WTC11 (cell line): ENCODE results near the gene TRAPPC3. TPM values are rescaled to one million over a fixed set of nuclear protein-coding genes. Genes with fewer than 3 reads are reported as not detected.

Experiments used
- ATAC-seq: fragments of 200-7000 bp; cut with Tn5 transposase; 2 replicates; pipeline ENCODE4 v1.10.0; 2021; ENCODE audit warnings: mild to moderate bottlenecking, moderate library complexity
- CTCF ChIA-PET: fragments of 300-600 bp; sonication (Branson Sonifier 250); formaldehyde crosslinking; loops from one replicate; lab custom pipeline; 2021; ENCODE audit warnings: antibody characterized with exemption; lab: Charles Lee
- POLR2A ChIA-PET: fragments of 350-600 bp; sonication (Branson Sonifier 250); formaldehyde crosslinking; loops from one replicate; lab custom pipeline; 2021; ENCODE audit warnings: antibody characterized with exemption; lab: Charles Lee
- DNase-seq: peaks from one replicate; pipeline ENCODE4 v3.0.0; 2021; ENCODE audit warnings: low spot score
- H3K27ac Mint-ChIP-seq: 2 replicates; pipeline ENCODE4 v1.8.0; 2021; ENCODE audit warnings: mixed read lengths
- H3K27me3 Mint-ChIP-seq: 2 replicates; pipeline ENCODE4 v1.8.0; 2021; ENCODE audit warnings: low read depth, mild to moderate bottlenecking, moderate library complexity, mixed read lengths
- H3K36me3 Mint-ChIP-seq: 2 replicates; pipeline ENCODE4 v1.8.0; 2021; ENCODE audit warnings: mixed read lengths
- H3K4me1 Mint-ChIP-seq: 2 replicates; pipeline ENCODE4 v1.8.0; 2022; ENCODE audit warnings: mixed read lengths
- H3K4me3 Mint-ChIP-seq: 2 replicates; pipeline ENCODE4 v1.8.0; 2021; ENCODE audit warnings: mild to moderate bottlenecking, moderate library complexity, mixed read lengths
- H3K9me3 Mint-ChIP-seq: 2 replicates; pipeline ENCODE4 v1.8.0; 2021; ENCODE audit warnings: mixed read lengths
- ELF4 ChIP-seq: sonication (generic); formaldehyde crosslinking; IDR thresholded peaks from 2 replicates; pipeline ENCODE4 v1.8.1; 2022; ENCODE audit warnings: low read depth, mild to moderate bottlenecking, moderate library complexity, missing genetic modification reagents
- EMX1 ChIP-seq: fragments of 250-450 bp; sonication (Bioruptor Pico); IDR thresholded peaks from 2 replicates; pipeline ENCODE4 v1.8.0; 2021; ENCODE audit warnings: mild to moderate bottlenecking
- IRF2 ChIP-seq: sonication (generic); formaldehyde crosslinking; IDR thresholded peaks from 2 replicates; pipeline ENCODE4 v1.8.0; 2022; ENCODE audit warnings: low read depth, missing genetic modification reagents, borderline replicate concordance
- MXD4 ChIP-seq: fragments of 250-450 bp; sonication (Bioruptor Pico); IDR thresholded peaks from 2 replicates; pipeline ENCODE4 v1.8.0; 2021; ENCODE audit warnings: mild to moderate bottlenecking, moderate library complexity, borderline replicate concordance
- NFE2L1 ChIP-seq: sonication (generic); formaldehyde crosslinking; IDR thresholded peaks from 2 replicates; pipeline ENCODE4 v1.8.1; 2023; ENCODE audit warnings: missing genetic modification reagents
- NFYB ChIP-seq: sonication (generic); formaldehyde crosslinking; conservative IDR thresholded peaks from 2 replicates; pipeline ENCODE4 v1.8.0; 2022; ENCODE audit warnings: low read depth, missing genetic modification reagents
- OVOL2 ChIP-seq: fragments of 250-450 bp; sonication (Bioruptor Pico); IDR thresholded peaks from 2 replicates; pipeline ENCODE4 v1.9.0; 2021; ENCODE audit warnings: mild to moderate bottlenecking, borderline replicate concordance
- SOX15 ChIP-seq: fragments of 250-450 bp; sonication (Bioruptor Pico); IDR thresholded peaks from 2 replicates; pipeline ENCODE4 v1.9.0; 2021; ENCODE audit warnings: mild to moderate bottlenecking
- TP53 ChIP-seq: sonication (generic); formaldehyde crosslinking; IDR thresholded peaks from 2 replicates; pipeline ENCODE4 v1.8.1; 2023; ENCODE audit warnings: mild to moderate bottlenecking, missing genetic modification reagents
- ZNF263 ChIP-seq: sonication (generic); formaldehyde crosslinking; IDR thresholded peaks from 2 replicates; pipeline ENCODE4 v1.8.1; 2022; ENCODE audit warnings: low read depth, mild to moderate bottlenecking, moderate library complexity, missing genetic modification reagents
- ZNF423 ChIP-seq: fragments of 250-450 bp; sonication (Bioruptor Pico); IDR thresholded peaks from 2 replicates; pipeline ENCODE4 v2.1.2; 2022; ENCODE audit warnings: mild to moderate bottlenecking, moderate library complexity
- total RNA-seq: library from RNA; stranded (reverse); gene quantifications from 3 replicates; pipeline ENCODE4 v1.2.3, GENCODE V29; 2021
- TF ChIP-seq, protein P1 (sequence below): fragments of 250-450 bp; sonication (Bioruptor Pico); IDR thresholded peaks from 2 replicates; pipeline ENCODE4 v2.1.2; 2022; ENCODE audit warnings: mild to moderate bottlenecking, moderate library complexity
- TF ChIP-seq, protein P2 (sequence below): sonication (generic); formaldehyde crosslinking; IDR thresholded peaks from 2 replicates; pipeline ENCODE4 v1.8.1; 2023; ENCODE audit warnings: mild to moderate bottlenecking, missing genetic modification reagents, borderline replicate concordance
- TF ChIP-seq, protein P3 (sequence below): fragments of 250-450 bp; sonication (Bioruptor Pico); IDR thresholded peaks from 2 replicates; pipeline ENCODE4 v1.9.0; 2021; ENCODE audit warnings: mild to moderate bottlenecking
- TF ChIP-seq, protein P4 (sequence below): fragments of 250-450 bp; sonication (Bioruptor Pico); IDR thresholded peaks from 2 replicates; pipeline ENCODE4 v1.8.0; 2021; ENCODE audit warnings: mild to moderate bottlenecking
- TF ChIP-seq, protein P5 (sequence below): sonication (generic); formaldehyde crosslinking; IDR thresholded peaks from 2 replicates; pipeline ENCODE4 v1.8.0; 2022; ENCODE audit warnings: mild to moderate bottlenecking, missing genetic modification reagents
- TF ChIP-seq, protein P6 (sequence below): fragments of 250-450 bp; sonication (Bioruptor Pico); IDR thresholded peaks from 2 replicates; pipeline ENCODE4 v1.9.0; 2021; ENCODE audit warnings: mild to moderate bottlenecking
- TF ChIP-seq, protein P7 (sequence below): sonication (generic); formaldehyde crosslinking; IDR thresholded peaks from 2 replicates; pipeline ENCODE4 v1.8.0; 2022; ENCODE audit warnings: mild to moderate bottlenecking, missing genetic modification reagents
- TF ChIP-seq, protein P8 (sequence below): fragments of 200-600 bp; IDR thresholded peaks from 2 replicates; pipeline ENCODE4 v1.8.0; 2022; ENCODE audit warnings: antibody characterized with exemption

Gene TRAPPC3
- total RNA-seq, 1 experiment from 2014 or later = 48.9 TPM

DNA sequence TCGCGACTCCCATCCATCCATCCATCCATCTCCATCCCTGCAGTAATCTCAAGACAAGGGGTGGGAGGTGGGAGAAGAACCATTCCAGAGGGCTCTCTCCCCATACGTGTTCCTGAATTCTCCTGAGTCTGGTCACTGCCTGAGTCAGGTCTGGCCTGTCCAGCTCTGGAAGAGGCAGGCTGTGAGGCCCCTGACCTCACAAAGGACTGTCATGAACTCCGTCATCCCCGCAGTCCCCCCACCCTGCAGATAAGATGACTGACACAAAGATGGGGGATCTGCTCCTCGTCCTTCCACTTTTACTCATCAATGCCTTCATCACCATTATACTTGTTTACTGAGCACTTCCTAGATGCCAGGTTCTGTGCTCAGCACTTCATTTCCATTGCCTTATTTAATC, 5.0 kb upstream of the TRAPPC3 start:
- H3K27ac Mint-ChIP-seq = no peak overlapping the region
- CTCF ChIA-PET = interaction anchor here (1.2 to 2.3 kb wide), 3 partner anchors 23 to 131 kb away, joined by 3 to 22 read pairs (median 4); no protein-coding TSS in a partner anchor
- DNase-seq (no peak), ATAC-seq (no peak)
- H3K36me3 Mint-ChIP-seq = no peaks in the 10 kb centered on the region
- peak overlapping the region; percentile 69 for H3K4me3 Mint-ChIP-seq
- H3K4me1 Mint-ChIP-seq = peaks cover 44% of the 10 kb centered on the region
- POLR2A ChIA-PET = no interaction called here
- H3K9me3 Mint-ChIP-seq = no peaks in the 10 kb centered on the region
- H3K27me3 Mint-ChIP-seq = peaks cover 37% of the 10 kb centered on the region
- TF ChIP-seq NFE2L1 (CRISPR knock-in tag) (no peak), ZNF423 (CRISPR knock-in tag) (no peak), ELF4 (CRISPR knock-in tag) (no peak), OVOL2 (CRISPR knock-in tag) (no peak), TP53 (CRISPR knock-in tag) (no peak), IRF2 (CRISPR knock-in tag) (no peak)
- TF ChIP-seq, protein P1, sequence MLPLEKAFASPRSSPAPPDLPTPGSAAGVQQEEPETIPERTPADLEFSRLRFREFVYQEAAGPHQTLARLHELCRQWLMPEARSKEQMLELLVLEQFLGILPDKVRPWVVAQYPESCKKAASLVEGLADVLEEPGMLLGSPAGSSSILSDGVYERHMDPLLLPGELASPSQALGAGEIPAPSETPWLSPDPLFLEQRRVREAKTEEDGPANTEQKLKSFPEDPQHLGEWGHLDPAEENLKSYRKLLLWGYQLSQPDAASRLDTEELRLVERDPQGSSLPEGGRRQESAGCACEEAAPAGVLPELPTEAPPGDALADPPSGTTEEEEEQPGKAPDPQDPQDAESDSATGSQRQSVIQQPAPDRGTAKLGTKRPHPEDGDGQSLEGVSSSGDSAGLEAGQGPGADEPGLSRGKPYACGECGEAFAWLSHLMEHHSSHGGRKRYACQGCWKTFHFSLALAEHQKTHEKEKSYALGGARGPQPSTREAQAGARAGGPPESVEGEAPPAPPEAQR (CRISPR knock-in tag) = no peak
- TF ChIP-seq, protein P2, sequence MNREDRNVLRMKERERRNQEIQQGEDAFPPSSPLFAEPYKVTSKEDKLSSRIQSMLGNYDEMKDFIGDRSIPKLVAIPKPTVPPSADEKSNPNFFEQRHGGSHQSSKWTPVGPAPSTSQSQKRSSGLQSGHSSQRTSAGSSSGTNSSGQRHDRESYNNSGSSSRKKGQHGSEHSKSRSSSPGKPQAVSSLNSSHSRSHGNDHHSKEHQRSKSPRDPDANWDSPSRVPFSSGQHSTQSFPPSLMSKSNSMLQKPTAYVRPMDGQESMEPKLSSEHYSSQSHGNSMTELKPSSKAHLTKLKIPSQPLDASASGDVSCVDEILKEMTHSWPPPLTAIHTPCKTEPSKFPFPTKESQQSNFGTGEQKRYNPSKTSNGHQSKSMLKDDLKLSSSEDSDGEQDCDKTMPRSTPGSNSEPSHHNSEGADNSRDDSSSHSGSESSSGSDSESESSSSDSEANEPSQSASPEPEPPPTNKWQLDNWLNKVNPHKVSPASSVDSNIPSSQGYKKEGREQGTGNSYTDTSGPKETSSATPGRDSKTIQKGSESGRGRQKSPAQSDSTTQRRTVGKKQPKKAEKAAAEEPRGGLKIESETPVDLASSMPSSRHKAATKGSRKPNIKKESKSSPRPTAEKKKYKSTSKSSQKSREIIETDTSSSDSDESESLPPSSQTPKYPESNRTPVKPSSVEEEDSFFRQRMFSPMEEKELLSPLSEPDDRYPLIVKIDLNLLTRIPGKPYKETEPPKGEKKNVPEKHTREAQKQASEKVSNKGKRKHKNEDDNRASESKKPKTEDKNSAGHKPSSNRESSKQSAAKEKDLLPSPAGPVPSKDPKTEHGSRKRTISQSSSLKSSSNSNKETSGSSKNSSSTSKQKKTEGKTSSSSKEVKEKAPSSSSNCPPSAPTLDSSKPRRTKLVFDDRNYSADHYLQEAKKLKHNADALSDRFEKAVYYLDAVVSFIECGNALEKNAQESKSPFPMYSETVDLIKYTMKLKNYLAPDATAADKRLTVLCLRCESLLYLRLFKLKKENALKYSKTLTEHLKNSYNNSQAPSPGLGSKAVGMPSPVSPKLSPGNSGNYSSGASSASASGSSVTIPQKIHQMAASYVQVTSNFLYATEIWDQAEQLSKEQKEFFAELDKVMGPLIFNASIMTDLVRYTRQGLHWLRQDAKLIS = no peak
- TF ChIP-seq, protein P3, sequence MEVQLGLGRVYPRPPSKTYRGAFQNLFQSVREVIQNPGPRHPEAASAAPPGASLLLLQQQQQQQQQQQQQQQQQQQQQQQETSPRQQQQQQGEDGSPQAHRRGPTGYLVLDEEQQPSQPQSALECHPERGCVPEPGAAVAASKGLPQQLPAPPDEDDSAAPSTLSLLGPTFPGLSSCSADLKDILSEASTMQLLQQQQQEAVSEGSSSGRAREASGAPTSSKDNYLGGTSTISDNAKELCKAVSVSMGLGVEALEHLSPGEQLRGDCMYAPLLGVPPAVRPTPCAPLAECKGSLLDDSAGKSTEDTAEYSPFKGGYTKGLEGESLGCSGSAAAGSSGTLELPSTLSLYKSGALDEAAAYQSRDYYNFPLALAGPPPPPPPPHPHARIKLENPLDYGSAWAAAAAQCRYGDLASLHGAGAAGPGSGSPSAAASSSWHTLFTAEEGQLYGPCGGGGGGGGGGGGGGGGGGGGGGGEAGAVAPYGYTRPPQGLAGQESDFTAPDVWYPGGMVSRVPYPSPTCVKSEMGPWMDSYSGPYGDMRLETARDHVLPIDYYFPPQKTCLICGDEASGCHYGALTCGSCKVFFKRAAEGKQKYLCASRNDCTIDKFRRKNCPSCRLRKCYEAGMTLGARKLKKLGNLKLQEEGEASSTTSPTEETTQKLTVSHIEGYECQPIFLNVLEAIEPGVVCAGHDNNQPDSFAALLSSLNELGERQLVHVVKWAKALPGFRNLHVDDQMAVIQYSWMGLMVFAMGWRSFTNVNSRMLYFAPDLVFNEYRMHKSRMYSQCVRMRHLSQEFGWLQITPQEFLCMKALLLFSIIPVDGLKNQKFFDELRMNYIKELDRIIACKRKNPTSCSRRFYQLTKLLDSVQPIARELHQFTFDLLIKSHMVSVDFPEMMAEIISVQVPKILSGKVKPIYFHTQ (CRISPR knock-in tag) = no peak
- TF ChIP-seq, protein P4, sequence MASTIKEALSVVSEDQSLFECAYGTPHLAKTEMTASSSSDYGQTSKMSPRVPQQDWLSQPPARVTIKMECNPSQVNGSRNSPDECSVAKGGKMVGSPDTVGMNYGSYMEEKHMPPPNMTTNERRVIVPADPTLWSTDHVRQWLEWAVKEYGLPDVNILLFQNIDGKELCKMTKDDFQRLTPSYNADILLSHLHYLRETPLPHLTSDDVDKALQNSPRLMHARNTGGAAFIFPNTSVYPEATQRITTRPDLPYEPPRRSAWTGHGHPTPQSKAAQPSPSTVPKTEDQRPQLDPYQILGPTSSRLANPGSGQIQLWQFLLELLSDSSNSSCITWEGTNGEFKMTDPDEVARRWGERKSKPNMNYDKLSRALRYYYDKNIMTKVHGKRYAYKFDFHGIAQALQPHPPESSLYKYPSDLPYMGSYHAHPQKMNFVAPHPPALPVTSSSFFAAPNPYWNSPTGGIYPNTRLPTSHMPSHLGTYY (CRISPR knock-in tag) = no peak

DNA sequence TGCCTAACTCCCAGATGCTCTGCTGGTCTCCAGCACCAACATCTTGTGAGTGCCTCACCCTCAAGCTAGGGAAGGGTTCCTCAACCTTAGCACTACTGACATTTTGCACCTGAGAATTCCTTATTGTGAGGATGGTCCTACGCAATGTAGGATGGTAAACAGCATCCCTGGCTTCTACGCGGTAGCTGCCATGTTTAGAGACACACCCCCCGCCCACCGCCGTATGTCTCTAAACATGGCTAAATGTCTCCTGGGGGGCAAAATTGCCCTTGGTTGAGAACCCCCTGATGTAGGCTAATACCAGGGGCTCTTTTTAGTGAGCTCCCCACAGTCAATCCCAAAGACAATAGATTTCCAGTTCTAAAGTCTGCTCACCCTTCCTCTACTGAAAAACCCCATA, 4.2 kb upstream of the TRAPPC3 start:
- Mint-ChIP-seq H3K4me1 (peaks cover 45% of the 10 kb centered on the region), H3K9me3 (no peaks in the 10 kb centered on the region), H3K36me3 (no peaks in the 10 kb centered on the region), H3K27ac (no peak overlapping the region), H3K4me3 (no peak overlapping the region), H3K27me3 (peaks cover 37% of the 10 kb centered on the region)
- POLR2A ChIA-PET = no interaction called here
- no peak for DNase-seq
- CTCF ChIA-PET = interaction anchor here (1.4 to 2.3 kb wide), 2 partner anchors 35 to 132 kb away, joined by 3 to 22 read pairs; no protein-coding TSS in a partner anchor
- no peak for ATAC-seq
- TF ChIP-seq TP53 (CRISPR knock-in tag) (no peak), MXD4 (no peak), ZNF263 (no peak), SOX15 (CRISPR knock-in tag) (no peak), EMX1 (CRISPR knock-in tag) (no peak), NFYB (no peak), OVOL2 (CRISPR knock-in tag) (no peak)
- TF ChIP-seq, protein P5, sequence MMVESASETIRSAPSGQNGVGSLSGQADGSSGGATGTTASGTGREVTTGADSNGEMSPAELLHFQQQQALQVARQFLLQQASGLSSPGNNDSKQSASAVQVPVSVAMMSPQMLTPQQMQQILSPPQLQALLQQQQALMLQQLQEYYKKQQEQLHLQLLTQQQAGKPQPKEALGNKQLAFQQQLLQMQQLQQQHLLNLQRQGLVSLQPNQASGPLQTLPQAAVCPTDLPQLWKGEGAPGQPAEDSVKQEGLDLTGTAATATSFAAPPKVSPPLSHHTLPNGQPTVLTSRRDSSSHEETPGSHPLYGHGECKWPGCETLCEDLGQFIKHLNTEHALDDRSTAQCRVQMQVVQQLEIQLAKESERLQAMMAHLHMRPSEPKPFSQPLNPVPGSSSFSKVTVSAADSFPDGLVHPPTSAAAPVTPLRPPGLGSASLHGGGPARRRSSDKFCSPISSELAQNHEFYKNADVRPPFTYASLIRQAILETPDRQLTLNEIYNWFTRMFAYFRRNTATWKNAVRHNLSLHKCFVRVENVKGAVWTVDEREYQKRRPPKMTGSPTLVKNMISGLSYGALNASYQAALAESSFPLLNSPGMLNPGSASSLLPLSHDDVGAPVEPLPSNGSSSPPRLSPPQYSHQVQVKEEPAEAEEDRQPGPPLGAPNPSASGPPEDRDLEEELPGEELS (CRISPR knock-in tag) = no peak
- TF ChIP-seq, protein P6, sequence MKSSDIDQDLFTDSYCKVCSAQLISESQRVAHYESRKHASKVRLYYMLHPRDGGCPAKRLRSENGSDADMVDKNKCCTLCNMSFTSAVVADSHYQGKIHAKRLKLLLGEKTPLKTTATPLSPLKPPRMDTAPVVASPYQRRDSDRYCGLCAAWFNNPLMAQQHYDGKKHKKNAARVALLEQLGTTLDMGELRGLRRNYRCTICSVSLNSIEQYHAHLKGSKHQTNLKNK (CRISPR knock-in tag) = no peak
- TF ChIP-seq, protein P7, sequence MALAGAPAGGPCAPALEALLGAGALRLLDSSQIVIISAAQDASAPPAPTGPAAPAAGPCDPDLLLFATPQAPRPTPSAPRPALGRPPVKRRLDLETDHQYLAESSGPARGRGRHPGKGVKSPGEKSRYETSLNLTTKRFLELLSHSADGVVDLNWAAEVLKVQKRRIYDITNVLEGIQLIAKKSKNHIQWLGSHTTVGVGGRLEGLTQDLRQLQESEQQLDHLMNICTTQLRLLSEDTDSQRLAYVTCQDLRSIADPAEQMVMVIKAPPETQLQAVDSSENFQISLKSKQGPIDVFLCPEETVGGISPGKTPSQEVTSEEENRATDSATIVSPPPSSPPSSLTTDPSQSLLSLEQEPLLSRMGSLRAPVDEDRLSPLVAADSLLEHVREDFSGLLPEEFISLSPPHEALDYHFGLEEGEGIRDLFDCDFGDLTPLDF = no peak
- TF ChIP-seq, protein P8, sequence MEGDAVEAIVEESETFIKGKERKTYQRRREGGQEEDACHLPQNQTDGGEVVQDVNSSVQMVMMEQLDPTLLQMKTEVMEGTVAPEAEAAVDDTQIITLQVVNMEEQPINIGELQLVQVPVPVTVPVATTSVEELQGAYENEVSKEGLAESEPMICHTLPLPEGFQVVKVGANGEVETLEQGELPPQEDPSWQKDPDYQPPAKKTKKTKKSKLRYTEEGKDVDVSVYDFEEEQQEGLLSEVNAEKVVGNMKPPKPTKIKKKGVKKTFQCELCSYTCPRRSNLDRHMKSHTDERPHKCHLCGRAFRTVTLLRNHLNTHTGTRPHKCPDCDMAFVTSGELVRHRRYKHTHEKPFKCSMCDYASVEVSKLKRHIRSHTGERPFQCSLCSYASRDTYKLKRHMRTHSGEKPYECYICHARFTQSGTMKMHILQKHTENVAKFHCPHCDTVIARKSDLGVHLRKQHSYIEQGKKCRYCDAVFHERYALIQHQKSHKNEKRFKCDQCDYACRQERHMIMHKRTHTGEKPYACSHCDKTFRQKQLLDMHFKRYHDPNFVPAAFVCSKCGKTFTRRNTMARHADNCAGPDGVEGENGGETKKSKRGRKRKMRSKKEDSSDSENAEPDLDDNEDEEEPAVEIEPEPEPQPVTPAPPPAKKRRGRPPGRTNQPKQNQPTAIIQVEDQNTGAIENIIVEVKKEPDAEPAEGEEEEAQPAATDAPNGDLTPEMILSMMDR = no peak
